ENCODE measurements around the gene VTI1A.

Gene VTI1A

GRCh38 chr10:112512294-112512693, 65.3 kb downstream of the VTI1A start:
- DNase-seq (ENCODE audit: low read depth): no peak
- TF ChIP-seq CTCF (IDR thresholded peaks at IDR 0.05; ENCODE audit: control insufficient read depth, insufficient read depth, low read depth, low read length, missing control alignments): no peak
- H3K4me3 ChIP-seq (ENCODE audit: control insufficient read depth, low read depth, low read length): no peak overlapping the region

- DNase-seq (ENCODE audit: low read depth): no peak
Observed at GRCh38 chr10:112515126-112515525, 68.1 kb downstream of the VTI1A start.

GRCh38 chr10:112515852-112516251, 68.8 kb downstream of the VTI1A start:
- DNase-seq (ENCODE audit: low read depth): no peak
- no peak overlapping the region for H3K4me3 ChIP-seq (ENCODE audit: control insufficient read depth, low read depth, low read length)
- no peak for TF ChIP-seq CTCF (IDR thresholded peaks at IDR 0.05; ENCODE audit: control insufficient read depth, insufficient read depth, low read depth, low read length, missing control alignments)

More at GRCh38 chr10:112515126-112515525, 68.1 kb downstream of the VTI1A start:
- no peak for TF ChIP-seq CTCF (IDR thresholded peaks at IDR 0.05; ENCODE audit: control insufficient read depth, insufficient read depth, low read depth, low read length, missing control alignments)
- H3K4me3 ChIP-seq (ENCODE audit: control insufficient read depth, low read depth, low read length): no peak overlapping the region

- no peak for TF ChIP-seq CTCF (IDR thresholded peaks at IDR 0.05; ENCODE audit: control insufficient read depth, insufficient read depth, low read depth, low read length, missing control alignments)
- no peak for DNase-seq (ENCODE audit: low read depth)
- H3K4me3 ChIP-seq (ENCODE audit: control insufficient read depth, low read depth, low read length): no peak overlapping the region
Observed at GRCh38 chr10:112517451-112517862, 70.4 kb downstream of the VTI1A start.

GRCh38 chr10:112519133-112519761, 72.2 kb downstream of the VTI1A start:
- H3K4me3 ChIP-seq (ENCODE audit: control insufficient read depth, low read depth, low read length): no peak overlapping the region
- DNase-seq (ENCODE audit: low read depth): no peak
- TF ChIP-seq CTCF (IDR thresholded peaks at IDR 0.05; ENCODE audit: control insufficient read depth, insufficient read depth, low read depth, low read length, missing control alignments): no peak

GRCh38 chr10:112520914-112521313, 73.9 kb downstream of the VTI1A start:
- no peak for DNase-seq (ENCODE audit: low read depth)
- TF ChIP-seq CTCF (IDR thresholded peaks at IDR 0.05; ENCODE audit: control insufficient read depth, insufficient read depth, low read depth, low read length, missing control alignments): no peak
- H3K4me3 ChIP-seq (ENCODE audit: control insufficient read depth, low read depth, low read length): no peak overlapping the region
